ENCODE measurements around the gene FBRSL1.

- TF ChIP-seq CTCF (IDR thresholded peaks at IDR 0.05) (no peak), POLR2A (IDR thresholded peaks at IDR 0.05) (no peak)
Observed at GRCh38 chr12:132514838-132515237, 24.9 kb downstream of the FBRSL1 start.
